ENCODE measurements around the gene STK39. TPM values are rescaled to one million over a fixed set of nuclear protein-coding genes. Genes with fewer than 3 reads are reported as not detected.

The STK39 gene
- total RNA-seq, 1 donor from 2014 or later = 28.2 TPM

DNA sequence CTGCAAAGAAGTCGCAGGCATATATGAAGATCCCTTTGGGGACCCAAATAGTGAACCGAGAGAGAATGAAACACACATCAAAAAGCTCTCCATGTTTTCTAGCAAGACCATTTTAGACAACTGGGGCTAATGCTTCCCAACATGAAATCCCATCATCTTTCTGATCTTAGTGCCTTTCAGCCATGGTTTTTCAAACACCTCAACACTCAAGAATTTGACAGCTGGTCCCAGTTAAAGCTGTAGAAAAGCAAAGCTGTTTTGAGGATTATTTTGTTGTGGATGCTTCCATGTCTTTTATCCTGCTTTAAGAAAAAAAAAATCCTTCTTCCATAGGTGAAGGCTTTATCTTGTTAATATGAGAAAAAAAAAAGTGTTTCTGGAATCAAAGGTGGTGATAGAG, 259.1 kb downstream of the STK39 start:
- Mint-ChIP-seq H3K9me3 (no peaks in the 10 kb centered on the region), H3K27ac (ENCODE audit: unreplicated experiment) (no peak overlapping the region), H3K27me3 (ENCODE audit: low read depth) (no peaks in the 10 kb centered on the region), H3K4me3 (no peak overlapping the region), H3K36me3 (ENCODE audit: low read depth) (peaks cover 12% of the 10 kb centered on the region), H3K4me1 (no peaks in the 10 kb centered on the region)
- DNase-seq (ENCODE audit: low read depth, low spot score) = no peak
- no peak for TF ChIP-seq CTCF (conservative IDR thresholded peaks at IDR 0.05)

GRCh38 chr2:167987558-167987957, 259.8 kb downstream of the STK39 start:
- no peak for TF ChIP-seq CTCF (conservative IDR thresholded peaks at IDR 0.05)
- Mint-ChIP-seq H3K4me3 (no peak overlapping the region), H3K36me3 (ENCODE audit: low read depth) (peaks cover 10% of the 10 kb centered on the region), H3K27ac (ENCODE audit: unreplicated experiment) (no peak overlapping the region), H3K9me3 (no peaks in the 10 kb centered on the region), H3K27me3 (ENCODE audit: low read depth) (no peaks in the 10 kb centered on the region), H3K4me1 (no peaks in the 10 kb centered on the region)
- no peak for DNase-seq (ENCODE audit: low read depth, low spot score)

DNA sequence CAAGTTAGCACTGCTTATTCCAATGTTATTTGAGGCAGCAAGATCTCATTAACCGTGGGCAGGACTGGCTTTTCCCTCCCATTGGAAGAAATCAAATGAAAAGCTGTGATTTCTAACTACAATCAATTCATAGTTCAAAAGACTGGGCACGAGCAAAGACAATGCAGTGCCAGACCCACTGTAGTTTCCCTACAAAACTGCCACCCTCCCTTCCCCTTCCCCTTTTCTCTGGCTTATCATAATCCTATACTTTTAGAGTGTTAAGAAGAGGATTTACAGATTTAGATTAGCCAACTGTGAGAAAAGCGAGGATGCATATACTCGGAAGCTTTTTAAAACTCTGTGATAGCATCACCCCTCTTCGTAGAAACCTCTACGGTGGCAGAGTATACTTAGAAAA, 260.4 kb downstream of the STK39 start:
- Mint-ChIP-seq H3K36me3 (ENCODE audit: low read depth) (peaks cover 10% of the 10 kb centered on the region), H3K4me1 (no peaks in the 10 kb centered on the region), H3K27ac (ENCODE audit: unreplicated experiment) (no peak overlapping the region), H3K4me3 (no peak overlapping the region), H3K9me3 (no peaks in the 10 kb centered on the region), H3K27me3 (ENCODE audit: low read depth) (no peaks in the 10 kb centered on the region)
- no peak for DNase-seq (ENCODE audit: low read depth, low spot score)
- TF ChIP-seq CTCF (conservative IDR thresholded peaks at IDR 0.05) = no peak

DNA sequence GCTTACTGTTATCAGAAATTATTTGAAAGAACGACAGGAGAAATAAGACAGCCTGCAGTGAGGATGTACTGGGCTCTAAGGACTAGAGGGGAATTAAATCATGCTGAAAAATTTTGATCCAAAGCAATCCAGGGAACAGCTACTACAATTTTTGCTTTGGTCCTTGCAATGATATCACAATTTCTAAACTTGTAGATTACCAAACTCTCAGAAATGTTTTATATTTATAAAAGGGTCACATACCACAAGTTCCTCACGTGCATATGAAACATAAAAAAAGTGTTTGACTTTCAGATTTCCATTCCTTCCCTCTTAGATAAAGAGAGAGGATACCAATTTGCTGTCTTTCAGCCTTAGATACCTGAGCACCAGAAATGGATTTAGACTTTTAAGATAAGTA, 261.2 kb downstream of the STK39 start:
- no peaks in the 10 kb centered on the region for H3K4me1 Mint-ChIP-seq
- H3K36me3 Mint-ChIP-seq (ENCODE audit: low read depth) = peaks cover 11% of the 10 kb centered on the region
- no peak overlapping the region for H3K27ac Mint-ChIP-seq (ENCODE audit: unreplicated experiment)
- H3K27me3 Mint-ChIP-seq (ENCODE audit: low read depth) = no peaks in the 10 kb centered on the region
- TF ChIP-seq CTCF (conservative IDR thresholded peaks at IDR 0.05) = no peak
- no peak overlapping the region for H3K4me3 Mint-ChIP-seq
- H3K9me3 Mint-ChIP-seq = no peaks in the 10 kb centered on the region
- no peak for DNase-seq (ENCODE audit: low read depth, low spot score)

GRCh38 chr2:167981945-167982344, 265.4 kb downstream of the STK39 start:
- no peaks in the 10 kb centered on the region for H3K27me3 Mint-ChIP-seq (ENCODE audit: low read depth)
- no peak overlapping the region for H3K27ac Mint-ChIP-seq (ENCODE audit: unreplicated experiment)
- H3K4me3 Mint-ChIP-seq = no peak overlapping the region
- H3K36me3 Mint-ChIP-seq (ENCODE audit: low read depth) = peaks cover 20% of the 10 kb centered on the region
- no peak for DNase-seq (ENCODE audit: low read depth, low spot score)
- no peaks in the 10 kb centered on the region for H3K4me1 Mint-ChIP-seq
- no peaks in the 10 kb centered on the region for H3K9me3 Mint-ChIP-seq
- no peak for TF ChIP-seq CTCF (conservative IDR thresholded peaks at IDR 0.05)

GRCh38 chr2:167980439-167980838, 267.0 kb downstream of the STK39 start:
- H3K4me1 Mint-ChIP-seq = peaks cover 4% of the 10 kb centered on the region
- H3K4me3 Mint-ChIP-seq = no peak overlapping the region
- no peak for TF ChIP-seq CTCF (conservative IDR thresholded peaks at IDR 0.05)
- no peak for DNase-seq (ENCODE audit: low read depth, low spot score)
- peaks cover 24% of the 10 kb centered on the region for H3K36me3 Mint-ChIP-seq (ENCODE audit: low read depth)
- no peaks in the 10 kb centered on the region for H3K27me3 Mint-ChIP-seq (ENCODE audit: low read depth)
- no peak overlapping the region for H3K27ac Mint-ChIP-seq (ENCODE audit: unreplicated experiment)
- H3K9me3 Mint-ChIP-seq = peaks cover 4% of the 10 kb centered on the region

Data from neural crest cell (in vitro differentiated cells).